ENCODE results near the gene FHOD3.

DNA sequence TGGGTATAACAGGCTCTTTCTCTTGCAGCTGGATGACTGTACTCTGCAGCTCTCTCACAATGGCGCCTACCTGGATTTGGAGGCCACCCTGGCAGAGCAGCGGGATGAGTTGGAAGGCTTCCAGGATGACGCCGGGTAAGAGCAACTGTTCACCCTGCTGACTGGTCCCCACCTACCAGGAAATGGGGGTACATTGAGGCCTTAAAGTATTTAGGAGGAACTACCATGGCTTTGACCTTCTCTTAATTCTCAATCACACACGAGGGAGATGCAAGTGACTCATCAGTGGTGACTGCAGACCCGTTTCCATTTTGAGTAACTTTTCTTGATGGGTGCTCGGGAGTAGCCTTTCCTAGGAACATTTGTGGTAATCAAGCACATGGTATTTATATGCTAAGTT lies 58.0 kb downstream of the FHOD3 start:
- TF ChIP-seq, protein P1, sequence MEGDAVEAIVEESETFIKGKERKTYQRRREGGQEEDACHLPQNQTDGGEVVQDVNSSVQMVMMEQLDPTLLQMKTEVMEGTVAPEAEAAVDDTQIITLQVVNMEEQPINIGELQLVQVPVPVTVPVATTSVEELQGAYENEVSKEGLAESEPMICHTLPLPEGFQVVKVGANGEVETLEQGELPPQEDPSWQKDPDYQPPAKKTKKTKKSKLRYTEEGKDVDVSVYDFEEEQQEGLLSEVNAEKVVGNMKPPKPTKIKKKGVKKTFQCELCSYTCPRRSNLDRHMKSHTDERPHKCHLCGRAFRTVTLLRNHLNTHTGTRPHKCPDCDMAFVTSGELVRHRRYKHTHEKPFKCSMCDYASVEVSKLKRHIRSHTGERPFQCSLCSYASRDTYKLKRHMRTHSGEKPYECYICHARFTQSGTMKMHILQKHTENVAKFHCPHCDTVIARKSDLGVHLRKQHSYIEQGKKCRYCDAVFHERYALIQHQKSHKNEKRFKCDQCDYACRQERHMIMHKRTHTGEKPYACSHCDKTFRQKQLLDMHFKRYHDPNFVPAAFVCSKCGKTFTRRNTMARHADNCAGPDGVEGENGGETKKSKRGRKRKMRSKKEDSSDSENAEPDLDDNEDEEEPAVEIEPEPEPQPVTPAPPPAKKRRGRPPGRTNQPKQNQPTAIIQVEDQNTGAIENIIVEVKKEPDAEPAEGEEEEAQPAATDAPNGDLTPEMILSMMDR (IDR thresholded peaks at IDR 0.05), result no peak
- no peak for TF ChIP-seq EZH2 (IDR thresholded peaks at IDR 0.05; ENCODE audit: borderline replicate concordance, insufficient read depth, low read depth, low read length, poor library complexity, severe bottlenecking)

Data from B cell (primary cell).